Natural killer cell (primary cell): Measurements from ENCODE around the gene YPEL5. TPM values are rescaled to one million over a fixed set of nuclear protein-coding genes. Genes with fewer than 3 reads are reported as not detected.
A peak's percentile ranks its signal among the peaks of the same experiment; 100 is the strongest.

ENCODE experiments used
- ATAC-seq, 3 donors: fragments of 150-1000 bp in 2 of 3; fragments of 200-7000 bp in 1 of 3; cut with Tn5 transposase; 1 replicate in 1 of 3; 2 replicates in 2 of 3; pipeline ENCODE4 v1.10.0; 2021; ENCODE audit warnings: mild to moderate bottlenecking in 2 of 3, moderate library complexity in 2 of 3
- DNase-seq, 2 donors: peaks; one replicate each; pipeline versions ENCODE4 v3.0.0 to v3.0.0-alpha.2; 2013 to 2021; ENCODE audit warnings: mixed read lengths in 1 of 2
- H3K27ac ChIP-seq: one replicate; pipeline ENCODE4 v1.5.1; 2013; ENCODE audit warnings: mild to moderate bottlenecking, low read length
- H3K27me3 ChIP-seq: one replicate; pipeline ENCODE4 v1.6.1; 2013; ENCODE audit warnings: low read length; ENCODE audit not compliant: control insufficient read depth, insufficient read depth
- H3K36me3 ChIP-seq: one replicate; pipeline ENCODE4 v1.6.1; 2013; ENCODE audit warnings: low read length; ENCODE audit not compliant: control insufficient read depth, insufficient read depth
- H3K4me1 ChIP-seq: one replicate; pipeline ENCODE4 v1.6.1; 2013; ENCODE audit warnings: low read length; ENCODE audit not compliant: control insufficient read depth, insufficient read depth
- H3K4me3 ChIP-seq: one replicate; pipeline ENCODE4 v1.5.1; 2013; ENCODE audit warnings: low read length
- H3K9me3 ChIP-seq: one replicate; pipeline ENCODE4 v1.6.1; 2013; ENCODE audit warnings: low read length; ENCODE audit not compliant: control insufficient read depth, insufficient read depth
- H3K27ac Mint-ChIP-seq, 2 donors: one replicate each; pipeline ENCODE4 v1.8.0; 2022; ENCODE audit warnings: mild to moderate bottlenecking in 2 of 2, mixed read lengths in 2 of 2, moderate library complexity in 1 of 2
- H3K27me3 Mint-ChIP-seq, 2 donors: one replicate each; pipeline ENCODE4 v1.8.0; 2022; ENCODE audit warnings: low read depth in 2 of 2, mixed read lengths in 2 of 2
- H3K36me3 Mint-ChIP-seq: one replicate; pipeline ENCODE4 v1.8.0; 2022; ENCODE audit warnings: mixed read lengths
- H3K4me1 Mint-ChIP-seq, 2 donors: one replicate each; pipeline ENCODE4 v1.8.0; 2022; ENCODE audit warnings: mixed read lengths in 2 of 2
- H3K4me3 Mint-ChIP-seq: one replicate; pipeline ENCODE4 v1.8.0; 2022; ENCODE audit warnings: mild to moderate bottlenecking, moderate library complexity, mixed read lengths
- H3K9me3 Mint-ChIP-seq, 2 donors: one replicate each; pipeline ENCODE4 v1.8.0; 2022; ENCODE audit warnings: mixed read lengths in 2 of 2
- CTCF ChIP-seq: fragments of 200-600 bp; IDR thresholded peaks from one replicate; pipeline ENCODE4 v1.8.0; 2022; ENCODE audit warnings: antibody characterized with exemption
- WGBS: methylation state at CpG from one replicate; pipeline ENCODE4 v1.1.7; 2013; ENCODE audit warnings: missing lambda C conversion rate; ENCODE audit not compliant: insufficient coverage; 5-methylcytosine and 5-hydroxymethylcytosine counted together
- intact Hi-C: fragments of 100-400 bp; cut with micrococcal nuclease; formaldehyde crosslinking; loops from one replicate; pipeline ENCODE4 v1.14.2; 2022
- total RNA-seq, 4 donors: library from RNA; stranded (reverse); fragments of 120-200 nt in 1 of 4; gene quantifications; one replicate each; pipeline versions ENCODE4 v1.2.3 to v1.2.4, GENCODE V29; 2013 to 2022

Gene YPEL5
- total RNA-seq, 3 donors from 2014 or later (not counting 1 experiment from before 2014, with no cell fraction given): 569 to 1,094 (median 800) TPM

DNA sequence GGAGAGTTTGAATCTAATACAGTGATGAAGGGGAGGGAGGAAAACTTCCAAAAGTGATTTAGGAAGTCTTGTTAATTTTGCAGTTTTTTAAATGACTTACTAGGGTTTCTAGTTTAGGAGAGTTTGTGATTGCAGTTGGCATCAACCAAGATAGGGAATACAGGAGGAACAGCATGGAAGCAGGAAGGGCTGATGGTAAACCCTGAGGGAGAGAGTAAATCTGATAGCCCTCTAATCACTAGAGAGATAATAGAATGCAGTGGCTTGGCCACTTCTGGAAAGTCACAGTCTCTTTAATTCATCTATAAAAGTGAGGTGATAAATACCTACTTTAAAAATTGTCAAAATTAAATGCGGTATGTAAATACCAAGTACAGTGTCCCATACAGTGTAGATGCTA is 5.6 kb downstream of the YPEL5 start:
- ATAC-seq: no peak
- Histone ChIP-seq H3K27me3 (no peaks in the 10 kb centered on the region), H3K4me1 (peaks cover 3% of the 10 kb centered on the region), H3K27ac (no peak overlapping the region), H3K36me3 (peaks cover 24% of the 10 kb centered on the region), H3K4me3 (no peak overlapping the region), H3K9me3 (no peaks in the 10 kb centered on the region)
- WGBS: no CpG with 5 or more reads among the region's 1 CpG
- Mint-ChIP-seq H3K4me3 (peak overlapping the region; percentile 40), H3K9me3 (no peaks in the 10 kb centered on the region), H3K27ac (peak overlapping the region; percentile 10 to 70), H3K36me3 (peaks cover 31% of the 10 kb centered on the region), H3K27me3 (no peaks in the 10 kb centered on the region), H3K4me1 (peaks cover 74 to 78% of the 10 kb centered on the region in 2 donors)
- intact Hi-C loops: no loop called here
- TF ChIP-seq CTCF: no peak
- peak in 1 of 2 donors; percentile 4 for DNase-seq

- peak in 1 of 2 donors; percentile 2 for DNase-seq
- Mint-ChIP-seq H3K27me3 (no peaks in the 10 kb centered on the region), H3K4me3 (no peak overlapping the region), H3K9me3 (no peaks in the 10 kb centered on the region), H3K27ac (peak overlapping the region in 1 of 2 donors; percentile 70), H3K4me1 (peaks cover 67 to 72% of the 10 kb centered on the region in 2 donors), H3K36me3 (peaks cover 38% of the 10 kb centered on the region)
- H3K36me3 ChIP-seq: peaks cover 47% of the 10 kb centered on the region
- no CpG with 5 or more reads among the region's 2 CpGs for WGBS
- intact Hi-C loops: no loop called here
- no peak overlapping the region for H3K4me3 ChIP-seq
- no peak for ATAC-seq
- no peaks in the 10 kb centered on the region for H3K27me3 ChIP-seq
- H3K9me3 ChIP-seq: no peaks in the 10 kb centered on the region
- H3K27ac ChIP-seq: no peak overlapping the region
- no peaks in the 10 kb centered on the region for H3K4me1 ChIP-seq
- TF ChIP-seq CTCF: no peak
These were observed 8.4 kb downstream of the YPEL5 start for GRCh38 chr2:30155202-30155601.

GRCh38 chr2:30155889-30156658 is 9.3 kb downstream of the YPEL5 start:
- Mint-ChIP-seq H3K27me3 (no peaks in the 10 kb centered on the region), H3K27ac (peak overlapping the region; percentile 26 to 70), H3K4me1 (peaks cover 61 to 71% of the 10 kb centered on the region in 2 donors), H3K36me3 (peaks cover 34% of the 10 kb centered on the region), H3K4me3 (peak overlapping the region; percentile 45), H3K9me3 (no peaks in the 10 kb centered on the region)
- Histone ChIP-seq H3K9me3 (no peaks in the 10 kb centered on the region), H3K27ac (no peak overlapping the region), H3K27me3 (no peaks in the 10 kb centered on the region), H3K4me1 (no peaks in the 10 kb centered on the region), H3K36me3 (peaks cover 55% of the 10 kb centered on the region), H3K4me3 (no peak overlapping the region)
- 62% methylated on average over 1 of the region's 3 CpGs for WGBS
- TF ChIP-seq CTCF: no peak
- no peak for DNase-seq
- peak; percentile 27 to 52 (median 43) for ATAC-seq
- intact Hi-C loops: no loop called here
